GM21825 (cell line): ENCODE results near the gene HAUS7.
"Not testable (repeated sequence)": the region's sequence is repeated elsewhere in the genome, so short reads cannot be mapped to it uniquely, and the experiment has no call there.

ENCODE experiments used
- ATAC-seq: cut with Tn5 transposase; IDR thresholded peaks from one replicate; pipeline ENCODE4 v1.9.1; 2021; ENCODE audit warnings: mild to moderate bottlenecking, moderate library complexity; ENCODE audit not compliant: unreplicated experiment

The HAUS7 gene

GRCh38 chrX:153411255-153411987 lies 59.0 kb downstream of the HAUS7 start, which contains the start of gene ZFP92:
Gene ZFP92 (plus strand): TSS chrX:153411472. CDS start chrX:153418323, 6,851 bp downstream.
- ATAC-seq = peak; percentile 49

GRCh38 chrX:153410888-153411254 lies 59.5 kb downstream of the HAUS7 start:
- ATAC-seq = no peak

- ATAC-seq = no peak
These were observed 60.0 kb downstream of the HAUS7 start for GRCh38 chrX:153410373-153410772.

GRCh38 chrX:153409414-153410101 lies 60.8 kb downstream of the HAUS7 start:
- no peak for ATAC-seq

DNA sequence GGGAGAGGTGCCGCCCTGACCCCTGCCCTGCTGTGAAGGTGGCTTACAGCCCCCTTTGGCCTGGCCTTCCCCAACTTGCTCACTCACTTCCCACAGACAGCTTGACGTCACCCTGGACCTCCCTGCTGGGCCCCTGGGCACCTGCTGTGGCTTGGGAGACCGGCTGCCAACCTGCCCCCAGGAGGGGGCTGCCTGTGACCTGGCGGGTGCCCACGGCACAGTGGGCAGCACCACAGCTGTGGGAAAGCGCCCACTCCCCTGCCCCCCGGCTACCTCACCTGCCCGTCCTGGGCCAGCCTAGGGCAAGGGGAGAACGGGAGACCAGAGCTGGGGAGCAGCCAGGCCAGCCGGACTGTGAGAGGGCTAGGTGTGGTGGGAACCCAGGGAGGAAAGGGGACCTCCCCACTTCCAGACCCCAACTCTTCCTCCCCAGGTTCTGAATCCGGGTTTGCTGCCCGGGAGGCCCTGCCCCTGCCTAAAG lies 61.5 kb downstream of the HAUS7 start:
- ATAC-seq = no peak

GRCh38 chrX:153408221-153408721 lies 62.1 kb downstream of the HAUS7 start:
- ATAC-seq = no peak

- ATAC-seq = no peak
These were observed 62.6 kb downstream of the HAUS7 start for GRCh38 chrX:153407736-153408135.

GRCh38 chrX:153406903-153407302 lies 63.5 kb downstream of the HAUS7 start:
- no peak for ATAC-seq

- no peak for ATAC-seq
These were observed 64.4 kb downstream of the HAUS7 start for GRCh38 chrX:153406011-153406410.

DNA sequence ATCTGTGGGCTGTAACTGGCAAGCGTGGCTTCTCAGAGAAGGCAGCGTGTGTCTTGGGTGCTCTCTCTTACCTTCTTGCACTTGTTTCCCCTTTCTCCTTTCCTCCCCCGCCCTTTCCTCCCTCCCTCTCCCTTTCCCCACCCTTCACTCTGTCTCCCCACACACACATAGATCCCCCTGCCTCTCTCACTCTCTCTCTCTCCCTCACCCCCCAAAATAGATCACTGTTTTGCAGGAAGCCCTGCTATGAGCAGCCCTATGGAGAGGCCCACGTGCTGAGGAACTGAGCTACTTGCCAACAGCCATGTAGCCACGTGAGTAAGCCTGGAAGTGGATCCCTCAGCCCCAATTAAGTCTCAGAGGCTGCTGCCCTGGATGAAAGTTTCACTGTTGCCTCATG lies 65.0 kb downstream of the HAUS7 start:
- ATAC-seq = no peak

DNA sequence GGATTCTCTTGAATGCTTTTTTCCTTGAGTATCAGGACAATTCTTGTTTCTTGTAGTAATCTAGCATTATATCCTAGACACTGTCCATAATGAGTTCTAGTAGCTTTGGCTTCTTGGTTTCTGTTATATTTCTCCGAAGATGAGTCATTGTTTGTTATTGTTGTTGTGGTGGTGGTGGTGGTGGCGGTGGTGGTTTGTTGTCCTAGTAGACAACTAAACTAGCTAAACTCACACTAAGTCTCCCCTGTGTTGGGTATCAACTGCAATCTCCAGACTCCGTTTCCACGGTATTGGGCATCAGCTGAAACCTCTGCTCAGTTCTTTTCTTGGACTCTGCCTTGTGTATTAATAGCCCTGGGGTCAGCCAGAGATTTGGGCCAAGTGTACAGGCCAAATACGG lies 66.0 kb downstream of the HAUS7 start:
- ATAC-seq = not testable (repeated sequence)

DNA sequence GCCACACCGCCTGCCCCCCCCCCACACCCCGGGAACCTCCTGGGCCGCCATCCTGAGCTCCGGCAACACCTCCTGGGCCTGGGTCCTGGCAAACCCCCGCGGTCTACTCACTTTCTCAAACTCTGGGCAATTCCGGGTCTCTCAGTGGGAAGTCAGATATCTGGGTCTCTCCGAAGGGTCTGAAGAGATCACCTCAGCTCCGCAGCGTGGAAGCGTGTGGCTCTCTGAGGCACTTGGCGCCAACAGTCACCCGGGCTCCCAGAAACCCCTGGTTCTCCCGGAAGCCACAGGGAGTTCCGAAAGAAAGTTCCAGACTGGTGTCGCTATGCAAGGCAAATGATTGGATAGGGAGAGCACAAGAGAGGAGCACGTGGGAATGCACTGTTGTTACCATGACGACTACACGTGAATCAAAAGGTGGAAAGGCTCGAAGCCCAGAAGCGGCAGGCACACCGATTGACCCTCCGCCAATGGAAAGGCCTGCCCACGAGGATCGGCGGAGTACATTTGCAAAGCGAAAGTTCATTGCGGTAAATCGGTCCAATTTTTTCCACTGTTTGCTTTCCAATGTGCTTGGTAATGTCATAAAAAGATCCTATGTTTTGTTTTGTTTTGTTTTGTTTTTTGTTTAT lies 69.1 kb downstream of the HAUS7 start, which contains the start of gene PNMA6E:
TSS of gene PNMA6E (minus strand) at position 218 of the 632 bp plus-strand sequence. CDS start 2,501 bp downstream, outside the sequence.
- ATAC-seq = no peak

GRCh38 chrX:153400146-153401132 lies 69.9 kb downstream of the HAUS7 start:
- no peak for ATAC-seq

DNA sequence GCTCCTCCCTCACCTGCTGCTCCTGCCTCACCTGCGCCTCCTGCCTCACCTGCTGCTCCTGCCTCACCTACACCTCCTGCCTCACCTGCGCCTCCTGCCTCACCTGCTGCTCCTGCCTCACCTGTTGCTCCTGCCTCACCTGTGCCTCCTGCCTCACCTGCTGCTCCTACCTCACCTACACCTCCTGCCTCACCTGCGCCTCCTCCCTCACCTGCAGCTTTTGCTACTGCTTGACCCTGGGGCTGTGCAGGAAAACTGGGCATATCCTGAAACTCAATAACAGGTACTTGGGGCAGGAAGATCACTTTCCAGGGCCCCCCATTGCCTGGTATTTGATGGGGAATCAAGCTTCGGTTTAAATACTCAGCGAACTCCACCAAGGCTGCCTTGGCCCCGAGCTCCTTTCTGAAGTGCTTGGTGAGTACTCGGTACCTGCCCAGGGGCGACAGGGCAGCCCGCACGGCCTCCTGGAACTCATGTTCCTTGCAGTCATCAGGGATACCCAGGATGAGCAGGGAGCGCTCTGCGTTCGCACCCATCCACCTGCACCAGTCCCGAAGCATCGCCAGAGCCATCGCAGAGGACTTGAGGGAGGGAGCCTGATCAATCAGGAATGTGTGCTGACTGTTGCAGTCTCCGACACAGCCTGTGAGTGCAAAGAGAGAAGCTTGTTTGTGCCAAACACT lies 72.0 kb downstream of the HAUS7 start:
- no peak for ATAC-seq
